GM23338 (cell line): Measurements from ENCODE around the gene ERC2. TPM values are rescaled to one million over a fixed set of nuclear protein-coding genes. Genes with fewer than 3 reads are reported as not detected.

ENCODE experiments used
- ATAC-seq: fragments of 200-7000 bp; cut with Tn5 transposase; 3 replicates; pipeline ENCODE4 v1.9.1; 2020
- DNase-seq: peaks from one replicate; pipeline ENCODE4 v3.0.0-alpha.2; 2015; ENCODE audit warnings: low spot score
- H2AFZ ChIP-seq: fragments of 200-600 bp; sonication (generic); 2 replicates; pipeline ENCODE4 v1.8.0; 2016; ENCODE audit warnings: antibody characterized with exemption, mild to moderate bottlenecking, moderate library complexity
- H3F3A ChIP-seq: fragments of 200-600 bp; sonication (generic); replicated peaks from 2 replicates; pipeline ENCODE4 v1.8.0; 2017; ENCODE audit warnings: antibody characterized with exemption, mixed run types, low read depth
- H3K27ac ChIP-seq: fragments of 200-600 bp; sonication (generic); 2 replicates; pipeline ENCODE4 v1.6.1; 2016; ENCODE audit warnings: low read depth
- H3K27me3 ChIP-seq: fragments of 200-600 bp; sonication (generic); 2 replicates; pipeline ENCODE4 v1.8.0; 2016; ENCODE audit warnings: mild to moderate bottlenecking, mixed run types, moderate library complexity; ENCODE audit not compliant: insufficient read depth
- H3K36me3 ChIP-seq: fragments of 200-600 bp; sonication (generic); 2 replicates; pipeline ENCODE4 v1.8.0; 2016; ENCODE audit warnings: mild to moderate bottlenecking; ENCODE audit not compliant: insufficient read depth
- H3K4me1 ChIP-seq: fragments of 200-600 bp; sonication (generic); 2 replicates; pipeline ENCODE4 v1.8.0; 2016; ENCODE audit warnings: mild to moderate bottlenecking, moderate library complexity; ENCODE audit not compliant: insufficient read depth
- H3K4me2 ChIP-seq: fragments of 200-600 bp; sonication (generic); 2 replicates; pipeline ENCODE4 v1.7.1; 2017; ENCODE audit warnings: mixed run types
- H3K4me3 ChIP-seq: fragments of 200-600 bp; sonication (generic); 2 replicates; pipeline ENCODE4 v1.6.1; 2016; ENCODE audit warnings: mixed run types
- H3K79me2 ChIP-seq: fragments of 200-600 bp; sonication (generic); replicated peaks from 2 replicates; pipeline ENCODE4 v1.8.0; 2017; ENCODE audit warnings: mild to moderate bottlenecking; ENCODE audit not compliant: insufficient read depth
- H3K9me2 ChIP-seq: fragments of 200-600 bp; sonication (generic); 2 replicates; pipeline ENCODE4 v1.8.0; 2017; ENCODE audit not compliant: insufficient read depth
- H4K20me1 ChIP-seq: fragments of 200-600 bp; sonication (generic); replicated peaks from 2 replicates; pipeline ENCODE4 v1.8.0; 2017; ENCODE audit warnings: mild to moderate bottlenecking; ENCODE audit not compliant: insufficient read depth
- H3K27ac Mint-ChIP-seq: 2 replicates; pipeline ENCODE4 v1.8.0; 2020; ENCODE audit warnings: inconsistent platforms, mild to moderate bottlenecking, moderate library complexity, mixed read lengths
- H3K27me3 Mint-ChIP-seq: 3 replicates; pipeline ENCODE4 v1.8.0; 2022; ENCODE audit warnings: low read depth, mild to moderate bottlenecking, moderate library complexity, mixed read lengths, inconsistent platforms; ENCODE audit not compliant: insufficient read depth, poor library complexity
- H3K36me3 Mint-ChIP-seq: 3 replicates; pipeline ENCODE4 v1.8.0; 2021; ENCODE audit warnings: low read depth, mild to moderate bottlenecking, inconsistent platforms, moderate library complexity, mixed read lengths
- H3K4me1 Mint-ChIP-seq: 3 replicates; pipeline ENCODE4 v1.8.0; 2020; ENCODE audit warnings: mild to moderate bottlenecking, inconsistent platforms, mixed read lengths
- H3K4me3 Mint-ChIP-seq: 3 replicates; pipeline ENCODE4 v1.8.0; 2021; ENCODE audit warnings: moderate library complexity, mild to moderate bottlenecking, inconsistent platforms, mixed read lengths
- H3K9me3 Mint-ChIP-seq: 3 replicates; pipeline ENCODE4 v1.8.0; 2020; ENCODE audit warnings: moderate library complexity, mild to moderate bottlenecking, inconsistent platforms, mixed read lengths
- CREB1 ChIP-seq: fragments of 250-450 bp; sonication (Bioruptor Pico); IDR thresholded peaks from 2 replicates; pipeline ENCODE4 v1.5.0; 2020; ENCODE audit warnings: low read depth, mild to moderate bottlenecking, moderate library complexity
- EZH2 ChIP-seq: fragments of 200-600 bp; sonication (generic); IDR thresholded peaks from one replicate; pipeline ENCODE4 v1.8.0; 2017; ENCODE audit warnings: antibody characterized with exemption, mild to moderate bottlenecking, low read depth; ENCODE audit not compliant: unreplicated experiment
- NANOG ChIP-seq: IDR thresholded peaks from 2 replicates; pipeline ENCODE4 v1.6.1; 2016; ENCODE audit warnings: antibody characterized with exemption, borderline replicate concordance
- STAT1 ChIP-seq: IDR thresholded peaks from one replicate; pipeline ENCODE4 v1.6.1; 2016; ENCODE audit warnings: antibody characterized with exemption; ENCODE audit not compliant: unreplicated experiment
- ZNF114 ChIP-seq: fragments of 250-450 bp; sonication (Bioruptor Pico); IDR thresholded peaks from 2 replicates; pipeline ENCODE4 v1.5.0; 2020; ENCODE audit warnings: mild to moderate bottlenecking, moderate library complexity
- ZNF331 ChIP-seq: fragments of 250-450 bp; sonication (Bioruptor Pico); IDR thresholded peaks from 2 replicates; pipeline ENCODE4 v1.5.0; 2020; ENCODE audit warnings: low read depth, mild to moderate bottlenecking, moderate library complexity
- polyA plus RNA-seq: library from polyadenylated mRNA; unstranded; fragments of >200 nt; fragmentation: Nextera tagmentation; extraction: Ambion mirVana; gene quantifications from 2 replicates; pipeline ENCODE4 v1.2.1, GENCODE V29; 2016
- total RNA-seq: library from RNA; depleted of rRNA; stranded (reverse); fragments of >200 nt; shearing (Covaris generic); gene quantifications from 2 replicates; pipeline ENCODE4 v1.2.3, GENCODE V29; 2014
- TF ChIP-seq, protein P1 (sequence below), 2 experiments: fragments of 200-600 bp in 1 of 2; sonication (generic) in 1 of 2; conservative IDR thresholded peaks; 2 replicates each; pipeline versions ENCODE4 v1.5.1 to v1.6.1; 2016 to 2017; ENCODE audit warnings: antibody characterized with exemption in 2 of 2, low read depth in 2 of 2, mild to moderate bottlenecking in 2 of 2, moderate library complexity in 1 of 2
- TF ChIP-seq, protein P2 (sequence below): IDR thresholded peaks from 2 replicates; pipeline ENCODE4 v1.6.1; 2016; ENCODE audit warnings: antibody characterized with exemption
- TF ChIP-seq, protein P3 (sequence below): fragments of 250-450 bp; sonication (Bioruptor Pico); IDR thresholded peaks from 2 replicates; pipeline ENCODE4 v1.5.0; 2020; ENCODE audit warnings: mild to moderate bottlenecking, moderate library complexity

ERC2 gene
- total and polyA plus RNA-seq, 2 experiments from 2014 or later, result 11.8 to 13.7 TPM

DNA sequence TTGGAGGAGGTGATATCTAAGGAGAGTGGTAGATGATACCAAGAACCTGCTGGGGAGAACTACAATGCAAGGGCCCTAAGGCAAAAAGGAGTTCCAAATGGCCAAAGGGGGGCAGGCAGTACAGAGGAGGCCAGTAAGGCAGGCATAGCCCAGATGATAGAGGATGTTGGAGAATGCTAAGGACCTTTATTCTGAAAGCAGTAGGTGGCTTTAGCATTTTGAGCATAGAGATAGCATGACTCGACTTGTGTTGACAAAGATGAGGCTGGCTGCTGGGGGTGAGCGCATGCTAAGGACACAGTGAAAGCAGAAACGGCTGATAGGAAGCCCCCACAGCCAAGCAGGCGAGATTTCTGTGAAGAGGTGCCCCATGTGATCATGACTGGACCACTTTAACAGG lies 419.3 kb downstream of the ERC2 start:
- no peaks in the 10 kb centered on the region for H3F3A ChIP-seq
- no peak overlapping the region for H3K27ac Mint-ChIP-seq
- no peaks in the 10 kb centered on the region for H3K9me2 ChIP-seq
- no peak overlapping the region for H2AFZ ChIP-seq
- no peaks in the 10 kb centered on the region; the same call in 2 of the 3 replicates for H3K9me3 Mint-ChIP-seq
- H3K27me3 Mint-ChIP-seq, result peaks cover 5% of the 10 kb centered on the region
- no peak overlapping the region for H3K4me3 ChIP-seq
- no peak overlapping the region for H3K4me2 ChIP-seq
- TF ChIP-seq, protein P1, sequence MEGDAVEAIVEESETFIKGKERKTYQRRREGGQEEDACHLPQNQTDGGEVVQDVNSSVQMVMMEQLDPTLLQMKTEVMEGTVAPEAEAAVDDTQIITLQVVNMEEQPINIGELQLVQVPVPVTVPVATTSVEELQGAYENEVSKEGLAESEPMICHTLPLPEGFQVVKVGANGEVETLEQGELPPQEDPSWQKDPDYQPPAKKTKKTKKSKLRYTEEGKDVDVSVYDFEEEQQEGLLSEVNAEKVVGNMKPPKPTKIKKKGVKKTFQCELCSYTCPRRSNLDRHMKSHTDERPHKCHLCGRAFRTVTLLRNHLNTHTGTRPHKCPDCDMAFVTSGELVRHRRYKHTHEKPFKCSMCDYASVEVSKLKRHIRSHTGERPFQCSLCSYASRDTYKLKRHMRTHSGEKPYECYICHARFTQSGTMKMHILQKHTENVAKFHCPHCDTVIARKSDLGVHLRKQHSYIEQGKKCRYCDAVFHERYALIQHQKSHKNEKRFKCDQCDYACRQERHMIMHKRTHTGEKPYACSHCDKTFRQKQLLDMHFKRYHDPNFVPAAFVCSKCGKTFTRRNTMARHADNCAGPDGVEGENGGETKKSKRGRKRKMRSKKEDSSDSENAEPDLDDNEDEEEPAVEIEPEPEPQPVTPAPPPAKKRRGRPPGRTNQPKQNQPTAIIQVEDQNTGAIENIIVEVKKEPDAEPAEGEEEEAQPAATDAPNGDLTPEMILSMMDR (conservative IDR thresholded peaks at IDR 0.05; ENCODE audit: low read depth in 2 of 2), result no peak
- TF ChIP-seq EZH2 (no peak), NANOG (no peak), CREB1 (no peak), ZNF331 (CRISPR knock-in tag) (no peak), STAT1 (no peak)
- TF ChIP-seq, protein P2, sequence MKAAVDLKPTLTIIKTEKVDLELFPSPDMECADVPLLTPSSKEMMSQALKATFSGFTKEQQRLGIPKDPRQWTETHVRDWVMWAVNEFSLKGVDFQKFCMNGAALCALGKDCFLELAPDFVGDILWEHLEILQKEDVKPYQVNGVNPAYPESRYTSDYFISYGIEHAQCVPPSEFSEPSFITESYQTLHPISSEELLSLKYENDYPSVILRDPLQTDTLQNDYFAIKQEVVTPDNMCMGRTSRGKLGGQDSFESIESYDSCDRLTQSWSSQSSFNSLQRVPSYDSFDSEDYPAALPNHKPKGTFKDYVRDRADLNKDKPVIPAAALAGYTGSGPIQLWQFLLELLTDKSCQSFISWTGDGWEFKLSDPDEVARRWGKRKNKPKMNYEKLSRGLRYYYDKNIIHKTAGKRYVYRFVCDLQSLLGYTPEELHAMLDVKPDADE, result no peak
- DNase-seq (no peak), ATAC-seq (no peak)
- H4K20me1 ChIP-seq, result no peaks in the 10 kb centered on the region
- H3K79me2 ChIP-seq, result no peaks in the 10 kb centered on the region
- H3K36me3 ChIP-seq, result no peaks in the 10 kb centered on the region
- H3K4me3 Mint-ChIP-seq, result no peak overlapping the region
- no peaks in the 10 kb centered on the region for H3K27me3 ChIP-seq
- H3K36me3 Mint-ChIP-seq, result no peaks in the 10 kb centered on the region
- H3K4me1 Mint-ChIP-seq, result peaks cover 42% of the 10 kb centered on the region
- no peak overlapping the region for H3K27ac ChIP-seq
- H3K4me1 ChIP-seq, result peaks cover 21% of the 10 kb centered on the region

DNA sequence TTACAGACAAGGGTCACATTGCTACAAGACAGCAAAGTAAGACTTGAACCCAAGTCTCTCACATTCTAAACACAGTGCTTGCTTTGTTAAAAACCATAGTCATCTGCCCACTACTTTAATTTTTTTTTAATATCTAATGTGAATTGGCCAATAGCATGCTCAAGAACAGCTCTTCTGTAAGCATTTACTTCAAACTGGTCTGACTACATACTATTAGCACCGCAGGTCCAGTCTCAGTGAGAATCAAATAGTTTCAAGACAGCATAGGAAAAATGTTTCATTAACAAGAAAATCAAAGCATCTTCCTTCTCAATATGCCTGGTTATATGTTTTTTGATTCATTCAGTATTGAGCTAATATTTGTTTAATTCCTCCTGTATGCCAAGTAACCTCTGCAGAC lies 419.9 kb downstream of the ERC2 start:
- Mint-ChIP-seq H3K4me3 (no peak overlapping the region), H3K27me3 (peaks cover 5% of the 10 kb centered on the region), H3K36me3 (no peaks in the 10 kb centered on the region), H3K27ac (no peak overlapping the region), H3K9me3 (no peaks in the 10 kb centered on the region; the same call in 2 of the 3 replicates), H3K4me1 (peaks cover 42% of the 10 kb centered on the region)
- Histone ChIP-seq H3K4me1 (peaks cover 18% of the 10 kb centered on the region), H3F3A (no peaks in the 10 kb centered on the region), H3K9me2 (no peaks in the 10 kb centered on the region), H3K4me3 (no peak overlapping the region), H3K27me3 (no peaks in the 10 kb centered on the region), H3K79me2 (no peaks in the 10 kb centered on the region), H4K20me1 (no peaks in the 10 kb centered on the region), H3K27ac (no peak overlapping the region), H2AFZ (no peak overlapping the region), H3K36me3 (no peaks in the 10 kb centered on the region), H3K4me2 (no peak overlapping the region)
- DNase-seq, result no peak
- no peak for ATAC-seq
- TF ChIP-seq, protein P3, sequence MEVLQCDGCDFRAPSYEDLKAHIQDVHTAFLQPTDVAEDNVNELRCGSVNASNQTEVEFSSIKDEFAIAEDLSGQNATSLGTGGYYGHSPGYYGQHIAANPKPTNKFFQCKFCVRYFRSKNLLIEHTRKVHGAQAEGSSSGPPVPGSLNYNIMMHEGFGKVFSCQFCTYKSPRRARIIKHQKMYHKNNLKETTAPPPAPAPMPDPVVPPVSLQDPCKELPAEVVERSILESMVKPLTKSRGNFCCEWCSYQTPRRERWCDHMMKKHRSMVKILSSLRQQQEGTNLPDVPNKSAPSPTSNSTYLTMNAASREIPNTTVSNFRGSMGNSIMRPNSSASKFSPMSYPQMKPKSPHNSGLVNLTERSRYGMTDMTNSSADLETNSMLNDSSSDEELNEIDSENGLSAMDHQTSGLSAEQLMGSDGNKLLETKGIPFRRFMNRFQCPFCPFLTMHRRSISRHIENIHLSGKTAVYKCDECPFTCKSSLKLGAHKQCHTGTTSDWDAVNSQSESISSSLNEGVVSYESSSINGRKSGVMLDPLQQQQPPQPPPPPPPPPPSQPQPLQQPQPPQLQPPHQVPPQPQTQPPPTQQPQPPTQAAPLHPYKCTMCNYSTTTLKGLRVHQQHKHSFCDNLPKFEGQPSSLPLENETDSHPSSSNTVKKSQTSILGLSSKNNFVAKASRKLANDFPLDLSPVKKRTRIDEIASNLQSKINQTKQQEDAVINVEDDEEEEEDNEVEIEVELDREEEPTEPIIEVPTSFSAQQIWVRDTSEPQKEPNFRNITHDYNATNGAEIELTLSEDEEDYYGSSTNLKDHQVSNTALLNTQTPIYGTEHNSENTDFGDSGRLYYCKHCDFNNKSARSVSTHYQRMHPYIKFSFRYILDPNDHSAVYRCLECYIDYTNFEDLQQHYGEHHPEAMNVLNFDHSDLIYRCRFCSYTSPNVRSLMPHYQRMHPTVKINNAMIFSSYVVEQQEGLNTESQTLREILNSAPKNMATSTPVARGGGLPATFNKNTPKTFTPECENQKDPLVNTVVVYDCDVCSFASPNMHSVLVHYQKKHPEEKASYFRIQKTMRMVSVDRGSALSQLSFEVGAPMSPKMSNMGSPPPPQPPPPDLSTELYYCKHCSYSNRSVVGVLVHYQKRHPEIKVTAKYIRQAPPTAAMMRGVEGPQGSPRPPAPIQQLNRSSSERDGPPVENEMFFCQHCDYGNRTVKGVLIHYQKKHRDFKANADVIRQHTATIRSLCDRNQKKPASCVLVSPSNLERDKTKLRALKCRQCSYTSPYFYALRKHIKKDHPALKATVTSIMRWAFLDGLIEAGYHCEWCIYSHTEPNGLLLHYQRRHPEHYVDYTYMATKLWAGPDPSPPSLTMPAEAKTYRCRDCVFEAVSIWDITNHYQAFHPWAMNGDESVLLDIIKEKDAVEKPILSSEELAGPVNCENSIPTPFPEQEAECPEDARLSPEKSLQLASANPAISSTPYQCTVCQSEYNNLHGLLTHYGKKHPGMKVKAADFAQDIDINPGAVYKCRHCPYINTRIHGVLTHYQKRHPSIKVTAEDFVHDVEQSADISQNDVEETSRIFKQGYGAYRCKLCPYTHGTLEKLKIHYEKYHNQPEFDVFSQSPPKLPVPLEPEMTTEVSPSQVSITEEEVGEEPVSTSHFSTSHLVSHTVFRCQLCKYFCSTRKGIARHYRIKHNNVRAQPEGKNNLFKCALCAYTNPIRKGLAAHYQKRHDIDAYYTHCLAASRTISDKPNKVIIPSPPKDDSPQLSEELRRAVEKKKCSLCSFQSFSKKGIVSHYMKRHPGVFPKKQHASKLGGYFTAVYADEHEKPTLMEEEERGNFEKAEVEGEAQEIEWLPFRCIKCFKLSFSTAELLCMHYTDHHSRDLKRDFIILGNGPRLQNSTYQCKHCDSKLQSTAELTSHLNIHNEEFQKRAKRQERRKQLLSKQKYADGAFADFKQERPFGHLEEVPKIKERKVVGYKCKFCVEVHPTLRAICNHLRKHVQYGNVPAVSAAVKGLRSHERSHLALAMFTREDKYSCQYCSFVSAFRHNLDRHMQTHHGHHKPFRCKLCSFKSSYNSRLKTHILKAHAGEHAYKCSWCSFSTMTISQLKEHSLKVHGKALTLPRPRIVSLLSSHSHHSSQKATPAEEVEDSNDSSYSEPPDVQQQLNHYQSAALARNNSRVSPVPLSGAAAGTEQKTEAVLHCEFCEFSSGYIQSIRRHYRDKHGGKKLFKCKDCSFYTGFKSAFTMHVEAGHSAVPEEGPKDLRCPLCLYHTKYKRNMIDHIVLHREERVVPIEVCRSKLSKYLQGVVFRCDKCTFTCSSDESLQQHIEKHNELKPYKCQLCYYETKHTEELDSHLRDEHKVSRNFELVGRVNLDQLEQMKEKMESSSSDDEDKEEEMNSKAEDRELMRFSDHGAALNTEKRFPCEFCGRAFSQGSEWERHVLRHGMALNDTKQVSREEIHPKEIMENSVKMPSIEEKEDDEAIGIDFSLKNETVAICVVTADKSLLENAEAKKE (CRISPR knock-in tag), result no peak
- TF ChIP-seq, protein P1 (conservative IDR thresholded peaks at IDR 0.05; ENCODE audit: low read depth in 2 of 2), result no peak
- no peak for TF ChIP-seq STAT1
- no peak for TF ChIP-seq ZNF114 (CRISPR knock-in tag)
